ENCODE results near the gene LRP10. TPM values are rescaled to one million over a fixed set of nuclear protein-coding genes. Genes with fewer than 3 reads are reported as not detected.

The LRP10 gene
- total RNA-seq, 1 experiment from 2014 or later, result 78.3 TPM

GRCh38 chr14:22882529-22883172 is 11.1 kb downstream of the LRP10 start:
- POLR2A ChIA-PET, result interaction anchor here (0.6 to 0.8 kb wide), 3 partner anchors 29 to 1557 kb away, joined by 4 to 6 read pairs (median 5); partner anchors contain the start of gene DAD1
- H3K27ac ChIP-seq (ENCODE audit: low read length), result no peak overlapping the region
- H3K36me3 ChIP-seq (ENCODE audit: control insufficient read depth, insufficient read depth, low read length), result no peaks in the 10 kb centered on the region; the same call in 1 of the 2 replicates
- intact Hi-C loops (cut with micrococcal nuclease; ENCODE audit: unreplicated experiment), result no loop called here
- in situ Hi-C loops (cut with HindIII; ENCODE audit: low pct_unique_long_range_greater_than_20kb, low sequenced_read_pairs), result no loop called here
- no peaks in the 10 kb centered on the region for H3K27me3 ChIP-seq (ENCODE audit: control insufficient read depth, insufficient read depth, low read length)
- no TSS peak for BruUV-seq (replicated peaks)
- TF ChIP-seq CTCF (IDR thresholded peaks at IDR 0.05), result no peak
- TF ChIP-seq REST (IDR thresholded peaks at IDR 0.05; ENCODE audit: insufficient read depth in 1 of 2, low read depth in 2 of 2, low read length in 1 of 2), result no peak
- TF ChIP-seq POLR2AphosphoS5 (IDR thresholded peaks at IDR 0.05; ENCODE audit: low read depth, low read length), result no peak
- no peak for TF ChIP-seq SIN3A (IDR thresholded peaks at IDR 0.05; ENCODE audit: borderline replicate concordance, insufficient read depth, low read depth, low read length)
- no peak for TF ChIP-seq TCF7L2 (IDR thresholded peaks at IDR 0.05; ENCODE audit: low read depth, low read length)
- CTCF ChIA-PET, result interaction anchor here (0.7 kb wide), 1 partner anchor 229 kb away, joined by 9 read pairs; no protein-coding TSS in a partner anchor
- DNase-seq (ENCODE audit: low read depth, low spot score), result no peak
- H3K4me1 ChIP-seq (ENCODE audit: control insufficient read depth, insufficient read depth, low read length), result peaks cover 4% of the 10 kb centered on the region; the same call in 1 of the 2 replicates
- no peaks in the 10 kb centered on the region for H3K9me3 ChIP-seq (ENCODE audit: control insufficient read depth, insufficient read depth, low read depth, low read length)
- ATAC-seq, result no peak
- H3K4me3 ChIP-seq (ENCODE audit: low read depth in 2 of 2, low read length in 2 of 2), result no peak overlapping the region

GRCh38 chr14:22883173-22883976 is 11.8 kb downstream of the LRP10 start, which contains the start of gene REM2:
REM2 (plus strand) TSS chr14:22883222; CDS start chr14:22883288, 66 bp downstream.
- H3K4me3 ChIP-seq (ENCODE audit: low read depth in 2 of 2, low read length in 2 of 2), result no peak within 1 kb of the TSS
- ATAC-seq, result no peak
- H3K9me3 ChIP-seq (ENCODE audit: control insufficient read depth, insufficient read depth, low read depth, low read length), result no peaks in the 10 kb centered on the region
- intact Hi-C loops (cut with micrococcal nuclease; ENCODE audit: unreplicated experiment) (no loop called here), in situ Hi-C loops (cut with HindIII; ENCODE audit: low pct_unique_long_range_greater_than_20kb, low sequenced_read_pairs) (no loop called here)
- CTCF ChIA-PET, result interaction anchor here (0.7 kb wide), 3 partner anchors 103 to 230 kb away, joined by 3 to 9 read pairs (median 3); no protein-coding TSS in a partner anchor
- TF ChIP-seq POLR2AphosphoS5 (IDR thresholded peaks at IDR 0.05; ENCODE audit: low read depth, low read length), result no peak
- no peak for TF ChIP-seq SIN3A (IDR thresholded peaks at IDR 0.05; ENCODE audit: borderline replicate concordance, insufficient read depth, low read depth, low read length)
- TF ChIP-seq REST (IDR thresholded peaks at IDR 0.05; ENCODE audit: insufficient read depth in 1 of 2, low read depth in 2 of 2, low read length in 1 of 2), result no peak
- no peak for TF ChIP-seq TCF7L2 (IDR thresholded peaks at IDR 0.05; ENCODE audit: low read depth, low read length)
- no peak for TF ChIP-seq CTCF (IDR thresholded peaks at IDR 0.05)
- no peaks in the 10 kb centered on the region; the same call in 1 of the 2 replicates for H3K36me3 ChIP-seq (ENCODE audit: control insufficient read depth, insufficient read depth, low read length)
- no peaks in the 10 kb centered on the region for H3K27me3 ChIP-seq (ENCODE audit: control insufficient read depth, insufficient read depth, low read length)
- no TSS peak for BruUV-seq (replicated peaks)
- H3K4me1 ChIP-seq (ENCODE audit: control insufficient read depth, insufficient read depth, low read length), result peaks cover 5% of the 10 kb centered on the region; the same call in 1 of the 2 replicates
- no peak for DNase-seq (ENCODE audit: low read depth, low spot score)
- POLR2A ChIA-PET, result interaction anchor here (0.6 to 0.8 kb wide), 2 partner anchors 294 to 1558 kb away, joined by 4 to 5 read pairs; partner anchors contain the start of gene DAD1
- H3K27ac ChIP-seq (ENCODE audit: low read length), result no peak within 1 kb of the TSS

Data from Panc1 (cell line).